ENCODE data around the gene SMLR1.

GRCh38 chr6:130853555-130854183 lies 26.5 kb downstream of the SMLR1 start:
- TF ChIP-seq CTCF (conservative IDR thresholded peaks at IDR 0.05; ENCODE audit: low read length) (no peak), EZH2phosphoT487 (IDR thresholded peaks at IDR 0.05; ENCODE audit: borderline replicate concordance, low read depth, low read length) (no peak)

Measured in OCI-LY7 (cell line).